HG03159 (cell line): ENCODE measurements around the gene FAM120A.

Source experiments
- ATAC-seq: cut with Tn5 transposase; IDR thresholded peaks from one replicate; pipeline ENCODE4 v1.9.1; 2021; ENCODE audit warnings: mild to moderate bottlenecking, moderate library complexity; ENCODE audit not compliant: unreplicated experiment

Gene FAM120A

GRCh38 chr9:93576258-93577077 lies 125.0 kb downstream of the FAM120A start, which contains the start of gene PHF2:
Gene PHF2, plus strand, starts transcription at chr9:93576584. Its CDS starts 190 bp downstream, at chr9:93576774.
- ATAC-seq: peak; percentile 41

GRCh38 chr9:93577078-93577974 lies 125.8 kb downstream of the FAM120A start:
- ATAC-seq: peak; percentile 22

GRCh38 chr9:93577975-93578682 lies 126.6 kb downstream of the FAM120A start:
- no peak for ATAC-seq

GRCh38 chr9:93578844-93579243 lies 127.4 kb downstream of the FAM120A start:
- ATAC-seq: no peak

- no peak for ATAC-seq
Observed at GRCh38 chr9:93579711-93580516, 128.4 kb downstream of the FAM120A start.

GRCh38 chr9:93580654-93581380 lies 129.3 kb downstream of the FAM120A start:
- ATAC-seq: no peak

GRCh38 chr9:93582115-93582514 lies 130.6 kb downstream of the FAM120A start:
- no peak for ATAC-seq

- no peak for ATAC-seq
Observed at GRCh38 chr9:93582550-93582949, 131.1 kb downstream of the FAM120A start.

- ATAC-seq: no peak
Observed at GRCh38 chr9:93585259-93585658, 133.8 kb downstream of the FAM120A start.

- no peak for ATAC-seq
Observed at GRCh38 chr9:93585695-93586094, 134.2 kb downstream of the FAM120A start.

- ATAC-seq: no peak
Observed at GRCh38 chr9:93586290-93587057, 135.0 kb downstream of the FAM120A start.

GRCh38 chr9:93587284-93587650 lies 135.8 kb downstream of the FAM120A start:
- no peak for ATAC-seq

GRCh38 chr9:93587651-93588347 lies 136.3 kb downstream of the FAM120A start:
- no peak for ATAC-seq

GRCh38 chr9:93588641-93589609 lies 137.4 kb downstream of the FAM120A start:
- ATAC-seq: no peak

- no peak for ATAC-seq
Observed at GRCh38 chr9:93589688-93590087, 138.2 kb downstream of the FAM120A start.

GRCh38 chr9:93590609-93591234 lies 139.2 kb downstream of the FAM120A start:
- no peak for ATAC-seq
